ENCODE measurements around the gene HMGXB4. TPM values are rescaled to one million over a fixed set of nuclear protein-coding genes. Genes with fewer than 3 reads are reported as not detected.

Gene HMGXB4
- total and polyA plus RNA-seq, 9 of the 15 experiments (the other 6 are each of a cell fraction or from before 2014, with no cell fraction given): 9.9 to 31.4 (median 24.8) TPM

DNA sequence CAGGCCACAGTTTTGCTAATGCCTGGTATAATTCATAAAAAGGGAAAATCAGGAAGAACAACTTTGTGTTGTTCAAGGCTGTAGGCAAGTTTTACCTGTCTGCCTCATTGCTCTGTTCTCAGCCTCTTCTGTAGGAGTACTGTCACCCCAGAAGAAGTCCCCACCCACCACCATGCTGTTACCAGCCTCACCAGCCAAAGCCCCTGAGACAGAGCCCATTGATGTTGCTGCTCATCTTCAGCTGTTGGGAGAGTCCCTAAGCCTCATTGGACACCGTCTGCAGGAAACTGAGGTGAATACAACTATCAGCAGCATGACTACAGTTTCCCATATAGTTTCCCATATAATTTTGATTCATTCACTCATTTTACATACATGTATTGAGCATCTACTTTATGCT is 30.8 kb downstream of the HMGXB4 start (continued):
- TF ChIP-seq PYGO2 (tag; IDR thresholded peaks at IDR 0.05) (no peak), MYBL2 (IDR thresholded peaks at IDR 0.05; ENCODE audit: low read depth) (no peak), MYBL2 (CRISPR knock-in tag; IDR thresholded peaks at IDR 0.05; ENCODE audit: borderline replicate concordance) (no peak), IRF1 (CRISPR knock-in tag; IDR thresholded peaks at IDR 0.05; ENCODE audit: borderline replicate concordance) (no peak)

DNA sequence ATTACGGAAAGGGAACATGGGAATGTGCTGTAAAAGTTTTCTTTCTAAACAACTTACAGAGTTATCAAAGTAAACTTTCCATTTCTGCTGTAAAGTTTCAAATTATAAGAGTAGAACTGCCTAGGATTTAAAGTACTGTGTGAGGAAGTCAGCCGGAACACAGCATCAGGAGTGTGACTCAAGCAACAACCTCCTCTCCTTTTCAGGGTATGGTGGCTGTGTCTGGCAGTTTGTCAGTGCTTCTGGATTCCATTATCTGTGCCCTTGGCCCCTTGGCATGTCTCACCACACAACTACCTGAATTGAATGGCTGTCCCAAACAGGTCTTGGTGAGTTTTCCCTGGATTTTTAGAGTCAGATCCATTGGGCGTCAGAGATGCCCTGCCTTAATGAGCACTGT is 35.5 kb downstream of the HMGXB4 start:
- no peak for ATAC-seq
- Histone ChIP-seq H4K20me1 (replicated peaks; ENCODE audit: control insufficient read depth, insufficient read depth, low read length) (no peaks in the 10 kb centered on the region), H3K27me3 (ENCODE audit: control insufficient read depth in 2 of 2, insufficient read depth in 2 of 2, low read length in 2 of 2) (no peaks in the 10 kb centered on the region), H3K27ac (ENCODE audit: extremely low read depth, low read depth, low read length) (no peak overlapping the region; the same call in 2 of the 3 replicates), H2AFZ (ENCODE audit: low read depth, low read length) (no peak overlapping the region), H3K79me2 (ENCODE audit: control insufficient read depth, insufficient read depth, low read length) (no peaks in the 10 kb centered on the region), H3K4me2 (ENCODE audit: insufficient read depth, low read length) (no peak overlapping the region), H3K9me1 (ENCODE audit: control insufficient read depth, insufficient read depth, low read length) (no peaks in the 10 kb centered on the region), H3K9me3 (replicated peaks; ENCODE audit: control insufficient read depth, insufficient read depth, low read depth, low read length) (no peaks in the 10 kb centered on the region), H3K4me1 (replicated peaks in 1 of 2; ENCODE audit: control insufficient read depth in 2 of 2, insufficient read depth in 2 of 2, low read length in 2 of 2) (no peaks in the 10 kb centered on the region), H3K9ac (ENCODE audit: insufficient read depth in 1 of 2, low read depth in 2 of 2, low read length in 2 of 2) (no peak overlapping the region), H3K36me3 (ENCODE audit: control insufficient read depth, insufficient read depth, low read length) (peaks cover 69% of the 10 kb centered on the region), H3K4me3 (no peak overlapping the region)
- 96% methylated on average over 2 of the region's 3 CpGs for WGBS (ENCODE audit: insufficient coverage, low coverage, missing lambda C conversion rate)
- DNase-seq (ENCODE audit: extremely low read depth in 1 of 4, low spot score in 3 of 4): no peak
- intact Hi-C loops (cut with micrococcal nuclease) (no loop called here), in situ Hi-C loops (cut with MboI) (no loop called here)
- ChIA-PET CTCF (ENCODE audit: low intra/inter-chr PET ratio) (no interaction called here), POLR2A (no interaction called here)
- no TSS peak for BruUV-seq (replicated peaks)
- TF ChIP-seq ZNF717 (CRISPR knock-in tag; IDR thresholded peaks at IDR 0.05): no peak
- no peak for TF ChIP-seq TAF15 (IDR thresholded peaks at IDR 0.05; ENCODE audit: low read depth, low read length)
- no peak for TF ChIP-seq ZNF445 (CRISPR knock-in tag; IDR thresholded peaks at IDR 0.05; ENCODE audit: low read depth)
- no peak for TF ChIP-seq ZNF224 (CRISPR knock-in tag; IDR thresholded peaks at IDR 0.05)
- no peak for TF ChIP-seq HDAC2 (IDR thresholded peaks at IDR 0.05)
- TF ChIP-seq FOXM1 (IDR thresholded peaks at IDR 0.05; ENCODE audit: low read depth): no peak
- no peak for TF ChIP-seq FOXM1 (CRISPR knock-in tag; IDR thresholded peaks at IDR 0.05; ENCODE audit: low read depth)
- FAIRE-seq: no peak
